Endothelial cell of umbilical vein (primary cell): ENCODE measurements around the gene INTS11. TPM values are rescaled to one million over a fixed set of nuclear protein-coding genes. Genes with fewer than 3 reads are reported as not detected.

Source experiments
- BruUV-seq: library from RNA; stranded (reverse); fragments of 400-500 nt; replicated peaks from 2 replicates; lab custom pipeline; 2021; lab: Mats Ljungman, UMichigan
- CTCF ChIA-PET: fragments of 300-600, 350-600 bp; sonication (Branson Sonifier 250); formaldehyde crosslinking; loops from one replicate; lab custom pipeline; 2021; ENCODE audit warnings: antibody characterized with exemption, inconsistent platforms; lab: Charles Lee
- POLR2A ChIA-PET: fragments of 300-600, 350-600 bp; sonication (Branson Sonifier 250); formaldehyde crosslinking; loops from one replicate; lab custom pipeline; 2021; ENCODE audit warnings: antibody characterized with exemption, inconsistent platforms; lab: Charles Lee
- DNase-seq: peaks from one replicate; pipeline ENCODE4 v3.0.0-alpha.2; 2011; ENCODE audit warnings: low read depth, low spot score
- FAIRE-seq: peaks from 2 replicates; lab custom pipeline; 2011; peaks lifted over from hg19 to GRCh38; lab: Jason Lieb, UNC
- H2AFZ ChIP-seq: 2 replicates; pipeline ENCODE4 v1.6.0; 2012; ENCODE audit warnings: low read depth, low read length, control low read depth, inconsistent platforms
- H3K27ac ChIP-seq: 2 replicates; pipeline ENCODE4 v1.5.1; 2011; ENCODE audit warnings: low read depth, mild to moderate bottlenecking, control low read depth, low read length, moderate library complexity; ENCODE audit not compliant: insufficient read depth
- H3K27me3 ChIP-seq, 2 experiments: 2 replicates each; pipeline versions ENCODE4 v1.6.0 to v1.6.1; 2011; ENCODE audit warnings: low read length in 2 of 2, mixed read lengths in 1 of 2; ENCODE audit not compliant: control insufficient read depth in 2 of 2, insufficient read depth in 2 of 2
- H3K36me3 ChIP-seq, 2 experiments: 2 replicates in 1 of 2; 3 replicates in 1 of 2; pipeline ENCODE4 v1.5.1; 2011; ENCODE audit warnings: low read length in 2 of 2, mild to moderate bottlenecking in 1 of 2, moderate library complexity in 1 of 2; ENCODE audit not compliant: control insufficient read depth in 2 of 2, insufficient read depth in 2 of 2; ENCODE audit errors: extremely low read depth in 1 of 2
- H3K4me1 ChIP-seq: 3 replicates; pipeline ENCODE4 v1.5.1; 2011; ENCODE audit warnings: mild to moderate bottlenecking, low read length; ENCODE audit not compliant: control insufficient read depth, insufficient read depth; ENCODE audit errors: extremely low read depth
- H3K4me2 ChIP-seq: 2 replicates; pipeline ENCODE4 v1.6.1; 2011; ENCODE audit warnings: low read length, control low read depth, mixed read lengths; ENCODE audit not compliant: insufficient read depth
- H3K4me3 ChIP-seq, 3 experiments: fragments of 200-600 bp in 1 of 3; sonication (generic), shearing (Covaris generic) in 1 of 3; replicated peaks in 1 of 3; 2 replicates each; pipeline ENCODE4 v1.5.1; 2011 to 2016; ENCODE audit warnings: control low read depth in 3 of 3, low read length in 3 of 3, mild to moderate bottlenecking in 2 of 3, inconsistent platforms in 1 of 3, low read depth in 1 of 3, moderate library complexity in 1 of 3; ENCODE audit not compliant: insufficient read depth in 1 of 3
- H3K79me2 ChIP-seq: 2 replicates; pipeline ENCODE4 v1.6.0; 2012; ENCODE audit warnings: low read length, inconsistent platforms; ENCODE audit not compliant: control insufficient read depth, insufficient read depth
- H3K9ac ChIP-seq: replicated peaks from 2 replicates; pipeline ENCODE3; 2011; ENCODE audit warnings: low read length, control low read depth; ENCODE audit not compliant: insufficient read depth; ENCODE audit errors: extremely low read depth
- H3K9me1 ChIP-seq: replicated peaks from 3 replicates; pipeline ENCODE4 v1.6.0; 2011; ENCODE audit warnings: mild to moderate bottlenecking, low read length; ENCODE audit not compliant: control insufficient read depth, insufficient read depth; ENCODE audit errors: extremely low read depth
- H3K9me3 ChIP-seq: replicated peaks from 2 replicates; pipeline ENCODE4 v1.5.1; 2012; ENCODE audit warnings: low read length, inconsistent platforms; ENCODE audit not compliant: control insufficient read depth, insufficient read depth
- H4K20me1 ChIP-seq: replicated peaks from 2 replicates; pipeline ENCODE3; 2011; ENCODE audit warnings: mild to moderate bottlenecking, low read length; ENCODE audit not compliant: control insufficient read depth, insufficient read depth; ENCODE audit errors: extremely low read depth
- CTCF ChIP-seq, 2 donors: IDR thresholded peaks; 1 replicate in 1 of 2; 2 replicates in 1 of 2; pipeline ENCODE4 v1.5.1; 2011; ENCODE audit warnings: low read length in 2 of 2, mild to moderate bottlenecking in 2 of 2, moderate library complexity in 2 of 2, control low read depth in 1 of 2, inconsistent platforms in 1 of 2, low read depth in 1 of 2; ENCODE audit not compliant: insufficient read depth in 1 of 2; ENCODE audit errors: extremely low read depth in 1 of 2
- EZH2 ChIP-seq: IDR thresholded peaks from 2 replicates; pipeline ENCODE4 v1.6.1; 2012; ENCODE audit warnings: borderline replicate concordance, low read depth, mild to moderate bottlenecking, moderate library complexity, low read length, inconsistent platforms; ENCODE audit not compliant: severe bottlenecking
- FOS ChIP-seq: IDR thresholded peaks from 2 replicates; pipeline ENCODE4 v1.6.1; 2011; ENCODE audit warnings: mild to moderate bottlenecking, low read length, moderate library complexity, borderline replicate concordance; ENCODE audit not compliant: insufficient read depth
- GATA2 ChIP-seq: IDR thresholded peaks from 2 replicates; pipeline ENCODE4 v1.7.0; 2011; ENCODE audit warnings: low read depth, mild to moderate bottlenecking, moderate library complexity, mixed read lengths, low read length; ENCODE audit not compliant: insufficient read length, insufficient read depth
- JUN ChIP-seq: IDR thresholded peaks from 2 replicates; pipeline ENCODE4 v1.6.1; 2011; ENCODE audit warnings: borderline replicate concordance, low read depth; ENCODE audit not compliant: insufficient read length, insufficient read depth
- MAX ChIP-seq: IDR thresholded peaks from 2 replicates; pipeline ENCODE4 v1.6.1; 2011; ENCODE audit not compliant: insufficient read depth, insufficient read length
- MYC ChIP-seq: IDR thresholded peaks from one replicate; pipeline ENCODE4 v1.6.1; 2011; ENCODE audit warnings: mild to moderate bottlenecking, low read depth, low read length
- POLR2A ChIP-seq: IDR thresholded peaks from 2 replicates; pipeline ENCODE4 v1.6.1; 2012; ENCODE audit warnings: low read depth, mild to moderate bottlenecking, control low read depth, low read length
- POLR2AphosphoS5 ChIP-seq: IDR thresholded peaks from 2 replicates; pipeline ENCODE4 v1.6.1; 2012; ENCODE audit warnings: low read depth, mild to moderate bottlenecking, control low read depth, low read length, moderate library complexity; ENCODE audit not compliant: insufficient read depth
- dilution Hi-C: fragments of 300-500 bp; cut with MboI; formaldehyde crosslinking; loops from one replicate; pipeline ENCODE4 v1.15.0; 2019; ENCODE audit warnings: low sequenced_read_pairs; ENCODE audit not compliant: extremely low pct_ligation_motif_present
- intact Hi-C: fragments of 100-400 bp; cut with micrococcal nuclease; formaldehyde crosslinking; loops from one replicate; pipeline ENCODE4 v1.10.0; 2022
- polyA plus RNA-seq, 4 experiments: library from polyadenylated mRNA; depleted of rRNA in 3 of 4; stranded (reverse) in 3 of 4; unstranded in 1 of 4; fragments of >200 nt; gene quantifications; 2 replicates each; pipeline versions ENCODE4 v1.2.1 to v1.2.3, GENCODE V29; 2011 to 2012; ENCODE audit warnings: missing spikeins in 1 of 4
- total RNA-seq: library from RNA; stranded (reverse); gene quantifications from 2 replicates; pipeline ENCODE4 v1.2.3, GENCODE V29; 2021

Gene INTS11
- total and polyA plus RNA-seq, 2 donors (not counting 3 experiments of a cell fraction or from before 2014, with no cell fraction given) = 132 to 222 TPM

GRCh38 chr1:1270813-1271212 is 53.6 kb downstream of the INTS11 start:
- no TSS peak for BruUV-seq

More at GRCh38 chr1:1270813-1271212, 53.6 kb downstream of the INTS11 start:
- dilution Hi-C loops = no loop called here
- no peak for FAIRE-seq
- Histone ChIP-seq H3K9me3 (no peaks in the 10 kb centered on the region), H3K4me1 (peaks cover 24% of the 10 kb centered on the region), H3K4me2 (no peak overlapping the region), H3K9ac (no peak overlapping the region), H2AFZ (no peak overlapping the region), H3K27me3 (no peaks in the 10 kb centered on the region), H3K4me3 (no peak overlapping the region), H3K36me3 (peaks cover 0 to 11% of the 10 kb centered on the region in 2 experiments), H3K79me2 (peaks cover 58% of the 10 kb centered on the region), H4K20me1 (no peaks in the 10 kb centered on the region), H3K27ac (peak overlapping the region; percentile 69), H3K9me1 (no peaks in the 10 kb centered on the region)
- DNase-seq = no peak
- POLR2A ChIA-PET = no interaction called here
- intact Hi-C loops = loop anchor here (5.0 kb wide), 1 partner anchor 259 kb away; the partner anchor contains the start of gene ISG15
- TF ChIP-seq POLR2A (no peak), MAX (no peak), FOS (no peak), JUN (no peak), GATA2 (no peak), EZH2 (no peak), POLR2AphosphoS5 (no peak), CTCF (IDR thresholded peaks at IDR 0.05; ENCODE audit: extremely low read depth in 1 of 2, insufficient read depth in 1 of 2, low read depth in 1 of 2, low read length in 2 of 2) (no peak), MYC (no peak)
- CTCF ChIA-PET = interaction anchor here (1.4 to 1.9 kb wide), 3 partner anchors 20 to 286 kb away, joined by 3 to 9 read pairs (median 4); no protein-coding TSS in a partner anchor
